ENCODE data around the gene DCBLD2. TPM values are rescaled to one million over a fixed set of nuclear protein-coding genes. Genes with fewer than 3 reads are reported as not detected.

Gene DCBLD2
- total and polyA plus RNA-seq, 2 of the 13 experiments (the other 11 are each of a cell fraction or from before 2014, with no cell fraction given): 43.8 to 56.9 TPM

GRCh38 chr3:98901392-98902350 is at the start of gene DCBLD2 (continued):
- TF ChIP-seq PBX2 (CRISPR knock-in tag; IDR thresholded peaks at IDR 0.05): no peak
- TF ChIP-seq, protein P1, sequence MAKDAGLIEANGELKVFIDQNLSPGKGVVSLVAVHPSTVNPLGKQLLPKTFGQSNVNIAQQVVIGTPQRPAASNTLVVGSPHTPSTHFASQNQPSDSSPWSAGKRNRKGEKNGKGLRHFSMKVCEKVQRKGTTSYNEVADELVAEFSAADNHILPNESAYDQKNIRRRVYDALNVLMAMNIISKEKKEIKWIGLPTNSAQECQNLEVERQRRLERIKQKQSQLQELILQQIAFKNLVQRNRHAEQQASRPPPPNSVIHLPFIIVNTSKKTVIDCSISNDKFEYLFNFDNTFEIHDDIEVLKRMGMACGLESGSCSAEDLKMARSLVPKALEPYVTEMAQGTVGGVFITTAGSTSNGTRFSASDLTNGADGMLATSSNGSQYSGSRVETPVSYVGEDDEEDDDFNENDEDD (CRISPR knock-in tag; IDR thresholded peaks at IDR 0.05; ENCODE audit: borderline replicate concordance): no peak
- TF ChIP-seq, protein P2, sequence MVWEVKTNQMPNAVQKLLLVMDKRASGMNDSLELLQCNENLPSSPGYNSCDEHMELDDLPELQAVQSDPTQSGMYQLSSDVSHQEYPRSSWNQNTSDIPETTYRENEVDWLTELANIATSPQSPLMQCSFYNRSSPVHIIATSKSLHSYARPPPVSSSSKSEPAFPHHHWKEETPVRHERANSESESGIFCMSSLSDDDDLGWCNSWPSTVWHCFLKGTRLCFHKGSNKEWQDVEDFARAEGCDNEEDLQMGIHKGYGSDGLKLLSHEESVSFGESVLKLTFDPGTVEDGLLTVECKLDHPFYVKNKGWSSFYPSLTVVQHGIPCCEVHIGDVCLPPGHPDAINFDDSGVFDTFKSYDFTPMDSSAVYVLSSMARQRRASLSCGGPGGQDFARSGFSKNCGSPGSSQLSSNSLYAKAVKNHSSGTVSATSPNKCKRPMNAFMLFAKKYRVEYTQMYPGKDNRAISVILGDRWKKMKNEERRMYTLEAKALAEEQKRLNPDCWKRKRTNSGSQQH (CRISPR knock-in tag; IDR thresholded peaks at IDR 0.05; ENCODE audit: low read depth): 0 out of 2 replicates have a peak, but pooled peaks have one; percentile 22
- TF ChIP-seq HOXD1 (CRISPR knock-in tag; IDR thresholded peaks at IDR 0.05): peak; percentile 58; the same call in 1 of the 2 replicates
- no peak for TF ChIP-seq TOPORS (CRISPR knock-in tag; IDR thresholded peaks at IDR 0.05)
- TF ChIP-seq ZC3H4 (CRISPR knock-in tag; IDR thresholded peaks at IDR 0.05; ENCODE audit: borderline replicate concordance): no peak
- TF ChIP-seq ZNF24 (IDR thresholded peaks at IDR 0.05): no peak
- TF ChIP-seq, protein P3, sequence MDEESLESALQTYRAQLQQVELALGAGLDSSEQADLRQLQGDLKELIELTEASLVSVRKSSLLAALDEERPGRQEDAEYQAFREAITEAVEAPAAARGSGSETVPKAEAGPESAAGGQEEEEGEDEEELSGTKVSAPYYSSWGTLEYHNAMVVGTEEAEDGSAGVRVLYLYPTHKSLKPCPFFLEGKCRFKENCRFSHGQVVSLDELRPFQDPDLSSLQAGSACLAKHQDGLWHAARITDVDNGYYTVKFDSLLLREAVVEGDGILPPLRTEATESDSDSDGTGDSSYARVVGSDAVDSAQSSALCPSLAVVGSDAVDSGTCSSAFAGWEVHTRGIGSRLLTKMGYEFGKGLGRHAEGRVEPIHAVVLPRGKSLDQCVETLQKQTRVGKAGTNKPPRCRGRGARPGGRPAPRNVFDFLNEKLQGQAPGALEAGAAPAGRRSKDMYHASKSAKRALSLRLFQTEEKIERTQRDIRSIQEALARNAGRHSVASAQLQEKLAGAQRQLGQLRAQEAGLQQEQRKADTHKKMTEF (CRISPR knock-in tag; IDR thresholded peaks at IDR 0.05): peak; percentile 60
- no peak for TF ChIP-seq ARNT (IDR thresholded peaks at IDR 0.05)
- peak; percentile 39 for TF ChIP-seq SOX5 (CRISPR knock-in tag; IDR thresholded peaks at IDR 0.05; ENCODE audit: borderline replicate concordance)
- TF ChIP-seq ARNTL (CRISPR knock-in tag; IDR thresholded peaks at IDR 0.05): peak; percentile 48; the same call in 1 of the 2 replicates
- TF ChIP-seq SRY (CRISPR knock-in tag; IDR thresholded peaks at IDR 0.05): 0 out of 2 replicates have a peak, but pooled peaks have one; percentile 27
- TF ChIP-seq MAFF (IDR thresholded peaks at IDR 0.05; ENCODE audit: low read depth, low read length): no peak
- peak; percentile 54; the same call in 1 of the 2 replicates for TF ChIP-seq KAT8 (CRISPR knock-in tag; IDR thresholded peaks at IDR 0.05)
- peak; percentile 82 for TF ChIP-seq ZSCAN31 (CRISPR knock-in tag; IDR thresholded peaks at IDR 0.05; ENCODE audit: low read depth)
- no peak for TF ChIP-seq EZH2 (conservative IDR thresholded peaks at IDR 0.05; ENCODE audit: low read depth, low read length)
- TF ChIP-seq ZNF513 (CRISPR knock-in tag; conservative IDR thresholded peaks at IDR 0.05): no peak
- 0 out of 2 replicates have a peak, but pooled peaks have one; percentile 55 for TF ChIP-seq CERS6 (CRISPR knock-in tag; IDR thresholded peaks at IDR 0.05)
- TF ChIP-seq ZBTB1 (CRISPR knock-in tag; IDR thresholded peaks at IDR 0.05; ENCODE audit: borderline replicate concordance): no peak
- no peak for TF ChIP-seq ZNF296 (CRISPR knock-in tag; conservative IDR thresholded peaks at IDR 0.05)

Data from HepG2 (cell line).